SKM-1 treated with dmso at 0.1 percent for 144 hours (cell line): ENCODE measurements around the gene AKR1D1.
A peak's percentile ranks its signal among the peaks of the same experiment; 100 is the strongest.
"Not testable (repeated sequence)": the region's sequence is repeated elsewhere in the genome, so short reads cannot be mapped to it uniquely, and the experiment has no call there.

Source experiments
- DNase-seq: peaks from one replicate; lab custom pipeline; 2025; ENCODE audit not compliant: unreplicated experiment; lab: John Stamatoyannopoulos, UW

Gene AKR1D1

GRCh38 chr7:138072726-138073125 is 3.5 kb upstream of the AKR1D1 start:
- DNase-seq = no peak

- no peak for DNase-seq
Observed at GRCh38 chr7:138074121-138074520, 2.1 kb upstream of the AKR1D1 start.

- no peak for DNase-seq
Observed at GRCh38 chr7:138074540-138074939, 1.7 kb upstream of the AKR1D1 start.

GRCh38 chr7:138075350-138075749 is 909 bp upstream of the AKR1D1 start:
- no peak for DNase-seq

GRCh38 chr7:138075786-138076185 is 473 bp upstream of the AKR1D1 start:
- DNase-seq = not testable (repeated sequence)

- DNase-seq = no peak
Observed at GRCh38 chr7:138077809-138078208, 1.6 kb downstream of the AKR1D1 start.

GRCh38 chr7:138079137-138079536 is 2.9 kb downstream of the AKR1D1 start:
- DNase-seq = no peak

- no peak for DNase-seq
Observed at GRCh38 chr7:138081868-138082267, 5.6 kb downstream of the AKR1D1 start.

GRCh38 chr7:138083859-138084258 is 7.6 kb downstream of the AKR1D1 start:
- DNase-seq = no peak

GRCh38 chr7:138086563-138087270 is 10.5 kb downstream of the AKR1D1 start:
- DNase-seq = no peak

GRCh38 chr7:138089080-138089901 is 13.0 kb downstream of the AKR1D1 start:
- DNase-seq = no peak

GRCh38 chr7:138091032-138091431 is 14.8 kb downstream of the AKR1D1 start:
- DNase-seq = no peak

GRCh38 chr7:138091840-138092239 is 15.6 kb downstream of the AKR1D1 start:
- not testable (repeated sequence) for DNase-seq

GRCh38 chr7:138092486-138093028 is 16.3 kb downstream of the AKR1D1 start:
- DNase-seq = no peak

GRCh38 chr7:138095972-138096935 is 20.0 kb downstream of the AKR1D1 start:
- no peak for DNase-seq

GRCh38 chr7:138097064-138097741 is 20.9 kb downstream of the AKR1D1 start:
- DNase-seq = peak; percentile 28

GRCh38 chr7:138099813-138100212 is 23.6 kb downstream of the AKR1D1 start:
- no peak for DNase-seq

- no peak for DNase-seq
Observed at GRCh38 chr7:138105221-138105620, 29.0 kb downstream of the AKR1D1 start.

- DNase-seq = no peak
Observed at GRCh38 chr7:138115047-138115446, 38.8 kb downstream of the AKR1D1 start.

- no peak for DNase-seq
Observed at GRCh38 chr7:138116141-138116540, 39.9 kb downstream of the AKR1D1 start.
